ENCODE measurements around the gene GPR78.

GRCh38 chr4:8547912-8548730 lies 32.1 kb upstream of the GPR78 start:
- no peak for TF ChIP-seq CTCF (IDR thresholded peaks at IDR 0.05)
- no peak for TF ChIP-seq POLR2AphosphoS5 (IDR thresholded peaks at IDR 0.05; ENCODE audit: insufficient read depth in 1 of 2, low read depth in 1 of 2)
- no peak for TF ChIP-seq POLR2A (IDR thresholded peaks at IDR 0.05)
